Neural progenitor cell (in vitro differentiated cells): Measurements from ENCODE around the gene ZMYM1. TPM values are rescaled to one million over a fixed set of nuclear protein-coding genes. Genes with fewer than 3 reads are reported as not detected.

Source experiments
- total RNA-seq: library from RNA; depleted of rRNA; stranded (reverse); fragments of >200 nt; gene quantifications from 2 replicates; pipeline ENCODE4 v1.2.3, GENCODE V29; 2015; ENCODE audit warnings: low replicate concordance

ZMYM1 gene
- total RNA-seq, 1 donor from 2014 or later, result 75.8 TPM

Other genes with a start within 250 kb of the ZMYM1 start
- gene SMIM12, start 219.6 kb upstream of the ZMYM1 start, total RNA-seq, result 9.5 and 20.2 TPM in 2 replicates
- gene DLGAP3, start 149.7 kb upstream of the ZMYM1 start, total RNA-seq, result 0.65 TPM in 1 of 2 replicates, not detected in the other
- 17.7 and 28.8 TPM in 2 replicates for gene TMEM35B, start 94.0 kb upstream of the ZMYM1 start, total RNA-seq
- gene ZMYM6, start 47.4 kb upstream of the ZMYM1 start, total RNA-seq, result 11.5 and 18.4 TPM in 2 replicates
- gene SFPQ, start 113.8 kb downstream of the ZMYM1 start, total RNA-seq, result 343 and 438 TPM in 2 replicates
- gene ZMYM4, start 189.3 kb downstream of the ZMYM1 start, total RNA-seq, result 66.5 and 106 TPM in 2 replicates